HepG2 (cell line): ENCODE data around the gene INTS12.
"Not testable (repeated sequence)": the region's sequence is repeated elsewhere in the genome, so short reads cannot be mapped to it uniquely, and the experiment has no call there.

Experiments used
- EP300 ChIP-seq, 3 experiments: sonication (generic) in 1 of 3; formaldehyde crosslinking in 1 of 3; IDR thresholded peaks; 2 replicates each; pipeline versions ENCODE4 v1.5.1 to v1.6.1; 2011 to 2020; ENCODE audit warnings: low read depth in 2 of 3, low read length in 2 of 3, borderline replicate concordance in 1 of 3, improper control_type of control experiment in 1 of 3, mild to moderate bottlenecking in 1 of 3, missing genetic modification reagents in 1 of 3, moderate library complexity in 1 of 3
- HMG20B ChIP-seq: conservative IDR thresholded peaks from 2 replicates; pipeline ENCODE4 v1.6.1; 2016; ENCODE audit warnings: missing genetic modification reagents, missing compliant biosample characterization
- POLR2A ChIP-seq, 2 experiments: IDR thresholded peaks; 2 replicates each; pipeline ENCODE4 v1.6.1; 2011; ENCODE audit warnings: low read depth in 2 of 2, low read length in 2 of 2, mild to moderate bottlenecking in 1 of 2, moderate library complexity in 1 of 2; ENCODE audit not compliant: insufficient read depth in 1 of 2
- SMAD9 ChIP-seq: sonication (generic); formaldehyde crosslinking; IDR thresholded peaks from 2 replicates; pipeline ENCODE4 v1.5.1; 2020; ENCODE audit warnings: mild to moderate bottlenecking, missing genetic modification reagents
- SRF ChIP-seq: IDR thresholded peaks from 2 replicates; pipeline ENCODE4 v1.6.1; 2011; ENCODE audit warnings: mild to moderate bottlenecking, low read depth, low read length, moderate library complexity
- TAF1 ChIP-seq: sonication (generic); formaldehyde crosslinking; IDR thresholded peaks from 2 replicates; pipeline ENCODE4 v1.4.0; 2020; ENCODE audit warnings: missing genetic modification reagents
- TAF15 ChIP-seq: fragments of 200-400 bp; formaldehyde crosslinking; IDR thresholded peaks from one replicate; pipeline ENCODE4 v1.6.1; 2018; ENCODE audit warnings: mild to moderate bottlenecking, low read depth, low read length; ENCODE audit not compliant: poor library complexity, severe bottlenecking
- ZNF501 ChIP-seq: sonication (generic); formaldehyde crosslinking; IDR thresholded peaks from 2 replicates; pipeline ENCODE4 v1.5.1; 2020; ENCODE audit warnings: mild to moderate bottlenecking, moderate library complexity, missing genetic modification reagents
- ZNF605 ChIP-seq: sonication (generic); formaldehyde crosslinking; IDR thresholded peaks from 2 replicates; pipeline ENCODE4 v1.8.0; 2022; ENCODE audit warnings: mild to moderate bottlenecking, missing genetic modification reagents
- TF ChIP-seq, protein P1 (sequence below): sonication (generic); formaldehyde crosslinking; IDR thresholded peaks from 2 replicates; pipeline ENCODE4 v1.4.0; 2020; ENCODE audit warnings: missing genetic modification reagents, borderline replicate concordance
- TF ChIP-seq, protein P2 (sequence below): sonication (generic); formaldehyde crosslinking; IDR thresholded peaks from 2 replicates; pipeline ENCODE4 v1.8.1; 2023; ENCODE audit warnings: missing genetic modification reagents, inconsistent platforms, borderline replicate concordance
- TF ChIP-seq, protein P3 (sequence below): sonication (generic); formaldehyde crosslinking; IDR thresholded peaks from 2 replicates; pipeline ENCODE4 v1.4.0; 2020; ENCODE audit warnings: mild to moderate bottlenecking, missing genetic modification reagents
- TF ChIP-seq, protein P4 (sequence below): sonication (generic); formaldehyde crosslinking; conservative IDR thresholded peaks from 2 replicates; pipeline ENCODE4 v1.4.0; 2020; ENCODE audit warnings: missing genetic modification reagents
- TF ChIP-seq, protein P5 (sequence below): sonication (generic); formaldehyde crosslinking; IDR thresholded peaks from 2 replicates; pipeline ENCODE4 v1.5.0; 2020; ENCODE audit warnings: mild to moderate bottlenecking, missing genetic modification reagents, moderate library complexity

DNA sequence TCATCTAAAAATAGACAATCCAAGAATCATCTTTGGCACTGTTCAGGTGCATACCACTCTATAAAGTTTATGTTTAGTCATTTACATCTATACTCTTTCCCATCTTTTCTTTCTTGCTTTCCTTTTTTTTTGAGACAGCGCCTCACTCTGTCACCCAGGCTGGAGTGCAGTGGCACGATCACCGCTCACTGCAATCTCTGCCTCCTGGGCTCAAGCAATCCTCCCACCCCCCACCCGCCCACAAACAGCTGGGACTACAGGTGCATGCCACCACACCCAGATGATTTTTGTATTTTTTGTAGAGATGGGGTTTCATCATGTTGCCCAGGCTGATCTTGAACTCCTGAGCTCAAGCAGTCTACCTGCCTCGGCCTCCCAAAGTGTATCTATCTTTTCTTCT lies 13.7 kb downstream of the INTS12 start:
- not testable (repeated sequence) for TF ChIP-seq SRF; HMG20B (CRISPR knock-in tag); ZNF501 (CRISPR knock-in tag); TAF15; POLR2A (IDR thresholded peaks at IDR 0.05; ENCODE audit: insufficient read depth in 1 of 2, low read depth in 2 of 2, low read length in 2 of 2); EP300 (IDR thresholded peaks at IDR 0.05; ENCODE audit: low read depth in 2 of 2, low read length in 2 of 2); EP300 (CRISPR knock-in tag; IDR thresholded peaks at IDR 0.05; ENCODE audit: borderline replicate concordance); ZNF605 (CRISPR knock-in tag); TAF1 (CRISPR knock-in tag); SMAD9
- TF ChIP-seq, protein P1, sequence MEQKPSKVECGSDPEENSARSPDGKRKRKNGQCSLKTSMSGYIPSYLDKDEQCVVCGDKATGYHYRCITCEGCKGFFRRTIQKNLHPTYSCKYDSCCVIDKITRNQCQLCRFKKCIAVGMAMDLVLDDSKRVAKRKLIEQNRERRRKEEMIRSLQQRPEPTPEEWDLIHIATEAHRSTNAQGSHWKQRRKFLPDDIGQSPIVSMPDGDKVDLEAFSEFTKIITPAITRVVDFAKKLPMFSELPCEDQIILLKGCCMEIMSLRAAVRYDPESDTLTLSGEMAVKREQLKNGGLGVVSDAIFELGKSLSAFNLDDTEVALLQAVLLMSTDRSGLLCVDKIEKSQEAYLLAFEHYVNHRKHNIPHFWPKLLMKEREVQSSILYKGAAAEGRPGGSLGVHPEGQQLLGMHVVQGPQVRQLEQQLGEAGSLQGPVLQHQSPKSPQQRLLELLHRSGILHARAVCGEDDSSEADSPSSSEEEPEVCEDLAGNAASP (CRISPR knock-in tag) = not testable (repeated sequence)
- TF ChIP-seq, protein P2, sequence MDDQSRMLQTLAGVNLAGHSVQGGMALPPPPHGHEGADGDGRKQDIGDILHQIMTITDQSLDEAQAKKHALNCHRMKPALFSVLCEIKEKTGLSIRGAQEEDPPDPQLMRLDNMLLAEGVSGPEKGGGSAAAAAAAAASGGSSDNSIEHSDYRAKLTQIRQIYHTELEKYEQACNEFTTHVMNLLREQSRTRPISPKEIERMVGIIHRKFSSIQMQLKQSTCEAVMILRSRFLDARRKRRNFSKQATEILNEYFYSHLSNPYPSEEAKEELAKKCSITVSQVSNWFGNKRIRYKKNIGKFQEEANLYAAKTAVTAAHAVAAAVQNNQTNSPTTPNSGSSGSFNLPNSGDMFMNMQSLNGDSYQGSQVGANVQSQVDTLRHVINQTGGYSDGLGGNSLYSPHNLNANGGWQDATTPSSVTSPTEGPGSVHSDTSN (CRISPR knock-in tag) = not testable (repeated sequence)
- TF ChIP-seq, protein P3, sequence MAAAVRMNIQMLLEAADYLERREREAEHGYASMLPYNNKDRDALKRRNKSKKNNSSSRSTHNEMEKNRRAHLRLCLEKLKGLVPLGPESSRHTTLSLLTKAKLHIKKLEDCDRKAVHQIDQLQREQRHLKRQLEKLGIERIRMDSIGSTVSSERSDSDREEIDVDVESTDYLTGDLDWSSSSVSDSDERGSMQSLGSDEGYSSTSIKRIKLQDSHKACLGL (CRISPR knock-in tag) = not testable (repeated sequence)
- TF ChIP-seq, protein P4, sequence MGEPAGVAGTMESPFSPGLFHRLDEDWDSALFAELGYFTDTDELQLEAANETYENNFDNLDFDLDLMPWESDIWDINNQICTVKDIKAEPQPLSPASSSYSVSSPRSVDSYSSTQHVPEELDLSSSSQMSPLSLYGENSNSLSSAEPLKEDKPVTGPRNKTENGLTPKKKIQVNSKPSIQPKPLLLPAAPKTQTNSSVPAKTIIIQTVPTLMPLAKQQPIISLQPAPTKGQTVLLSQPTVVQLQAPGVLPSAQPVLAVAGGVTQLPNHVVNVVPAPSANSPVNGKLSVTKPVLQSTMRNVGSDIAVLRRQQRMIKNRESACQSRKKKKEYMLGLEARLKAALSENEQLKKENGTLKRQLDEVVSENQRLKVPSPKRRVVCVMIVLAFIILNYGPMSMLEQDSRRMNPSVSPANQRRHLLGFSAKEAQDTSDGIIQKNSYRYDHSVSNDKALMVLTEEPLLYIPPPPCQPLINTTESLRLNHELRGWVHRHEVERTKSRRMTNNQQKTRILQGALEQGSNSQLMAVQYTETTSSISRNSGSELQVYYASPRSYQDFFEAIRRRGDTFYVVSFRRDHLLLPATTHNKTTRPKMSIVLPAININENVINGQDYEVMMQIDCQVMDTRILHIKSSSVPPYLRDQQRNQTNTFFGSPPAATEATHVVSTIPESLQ (CRISPR knock-in tag) = not testable (repeated sequence)
- TF ChIP-seq, protein P5, sequence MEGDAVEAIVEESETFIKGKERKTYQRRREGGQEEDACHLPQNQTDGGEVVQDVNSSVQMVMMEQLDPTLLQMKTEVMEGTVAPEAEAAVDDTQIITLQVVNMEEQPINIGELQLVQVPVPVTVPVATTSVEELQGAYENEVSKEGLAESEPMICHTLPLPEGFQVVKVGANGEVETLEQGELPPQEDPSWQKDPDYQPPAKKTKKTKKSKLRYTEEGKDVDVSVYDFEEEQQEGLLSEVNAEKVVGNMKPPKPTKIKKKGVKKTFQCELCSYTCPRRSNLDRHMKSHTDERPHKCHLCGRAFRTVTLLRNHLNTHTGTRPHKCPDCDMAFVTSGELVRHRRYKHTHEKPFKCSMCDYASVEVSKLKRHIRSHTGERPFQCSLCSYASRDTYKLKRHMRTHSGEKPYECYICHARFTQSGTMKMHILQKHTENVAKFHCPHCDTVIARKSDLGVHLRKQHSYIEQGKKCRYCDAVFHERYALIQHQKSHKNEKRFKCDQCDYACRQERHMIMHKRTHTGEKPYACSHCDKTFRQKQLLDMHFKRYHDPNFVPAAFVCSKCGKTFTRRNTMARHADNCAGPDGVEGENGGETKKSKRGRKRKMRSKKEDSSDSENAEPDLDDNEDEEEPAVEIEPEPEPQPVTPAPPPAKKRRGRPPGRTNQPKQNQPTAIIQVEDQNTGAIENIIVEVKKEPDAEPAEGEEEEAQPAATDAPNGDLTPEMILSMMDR = not testable (repeated sequence)
